KOPT-K1 (cell line): ENCODE results near the gene RASL11A.
"Not testable (repeated sequence)": the region's sequence is repeated elsewhere in the genome, so short reads cannot be mapped to it uniquely, and the experiment has no call there.

Experiments
- H3K27ac ChIP-seq: fragments of 200-600 bp; sonication (generic); 2 replicates; pipeline ENCODE4 v1.5.1; 2016; ENCODE audit warnings: antibody characterized with exemption, mild to moderate bottlenecking, low read depth, low read length; ENCODE audit not compliant: poor library complexity, severe bottlenecking
- H3K36me3 ChIP-seq: fragments of 200-600 bp; sonication (generic); 2 replicates; pipeline ENCODE4 v1.5.1; 2017; ENCODE audit warnings: antibody characterized with exemption, mild to moderate bottlenecking, low read length, moderate library complexity; ENCODE audit not compliant: insufficient read depth
- H3K9me3 ChIP-seq: fragments of 200-600 bp; sonication (generic); 2 replicates; pipeline ENCODE4 v1.5.1; 2017; ENCODE audit warnings: antibody characterized with exemption, low read length, mild to moderate bottlenecking; ENCODE audit not compliant: insufficient read depth, poor library complexity, severe bottlenecking

The RASL11A gene

DNA sequence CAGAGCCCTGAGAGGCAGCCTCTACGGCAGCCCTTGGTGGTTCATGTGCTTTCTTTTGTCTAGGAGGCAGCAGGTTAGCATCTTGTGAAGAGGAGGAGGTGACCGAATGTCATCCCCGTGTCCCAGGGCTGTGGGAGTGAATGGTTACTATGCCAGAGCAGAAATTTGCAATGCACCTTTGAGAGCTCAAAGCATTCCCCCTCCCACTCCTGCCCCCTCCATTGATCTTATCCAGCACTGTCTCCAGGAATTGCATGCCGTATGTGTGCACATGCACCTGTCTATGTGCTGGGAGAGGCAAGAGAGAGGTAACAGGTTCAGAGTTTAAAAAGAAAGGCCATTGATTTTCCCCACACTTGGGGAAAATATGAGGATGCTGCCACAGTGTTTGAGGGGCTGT is 10.2 kb downstream of the RASL11A start:
- H3K9me3 ChIP-seq = no peaks in the 10 kb centered on the region
- no peaks in the 10 kb centered on the region for H3K36me3 ChIP-seq
- H3K27ac ChIP-seq = no peak overlapping the region

DNA sequence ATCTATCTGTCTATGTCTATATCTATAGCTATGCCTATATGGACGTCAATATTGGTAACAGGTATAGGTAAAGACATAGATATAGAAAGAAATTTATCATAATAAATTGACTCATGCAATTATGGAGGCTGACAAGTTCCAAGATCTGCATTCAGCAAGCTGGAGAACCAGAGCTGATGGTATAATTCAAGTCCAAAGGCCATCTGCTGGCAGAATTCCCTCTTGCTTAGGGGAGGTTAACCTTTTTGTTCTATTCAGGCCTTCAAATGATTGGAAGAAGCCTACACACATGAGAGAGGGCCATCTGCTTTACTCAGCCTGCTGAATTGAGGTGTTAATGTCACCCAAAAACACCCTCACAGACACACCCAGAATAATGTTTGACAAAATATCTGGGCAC is 10.8 kb downstream of the RASL11A start:
- Histone ChIP-seq H3K27ac (no peak overlapping the region), H3K36me3 (no peaks in the 10 kb centered on the region), H3K9me3 (no peaks in the 10 kb centered on the region)

- Histone ChIP-seq H3K27ac (no peak overlapping the region), H3K36me3 (no peaks in the 10 kb centered on the region), H3K9me3 (no peaks in the 10 kb centered on the region)
Measured at GRCh38 chr13:27283906-27284493, 13.4 kb downstream of the RASL11A start.

DNA sequence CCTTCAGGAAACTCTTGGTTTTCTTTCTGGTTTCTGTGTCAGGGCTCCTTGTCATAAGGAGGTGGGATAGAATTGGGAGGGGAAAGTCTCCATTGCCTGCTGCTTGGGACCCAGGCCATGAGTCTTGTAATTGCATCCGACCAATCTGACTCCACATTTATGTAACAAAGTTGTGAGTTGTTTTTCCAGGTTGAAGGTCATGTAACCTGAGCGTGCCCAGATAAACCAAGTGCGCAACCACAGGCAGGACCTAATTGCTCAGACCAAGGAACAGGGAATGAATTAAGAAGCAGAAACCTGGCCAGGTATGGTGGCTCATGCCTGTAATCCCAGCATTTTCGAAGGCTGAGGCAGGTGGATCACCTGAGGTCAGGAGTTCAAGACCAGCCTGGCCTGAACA is 17.8 kb downstream of the RASL11A start:
- no peaks in the 10 kb centered on the region for H3K36me3 ChIP-seq
- no peak overlapping the region for H3K27ac ChIP-seq

DNA sequence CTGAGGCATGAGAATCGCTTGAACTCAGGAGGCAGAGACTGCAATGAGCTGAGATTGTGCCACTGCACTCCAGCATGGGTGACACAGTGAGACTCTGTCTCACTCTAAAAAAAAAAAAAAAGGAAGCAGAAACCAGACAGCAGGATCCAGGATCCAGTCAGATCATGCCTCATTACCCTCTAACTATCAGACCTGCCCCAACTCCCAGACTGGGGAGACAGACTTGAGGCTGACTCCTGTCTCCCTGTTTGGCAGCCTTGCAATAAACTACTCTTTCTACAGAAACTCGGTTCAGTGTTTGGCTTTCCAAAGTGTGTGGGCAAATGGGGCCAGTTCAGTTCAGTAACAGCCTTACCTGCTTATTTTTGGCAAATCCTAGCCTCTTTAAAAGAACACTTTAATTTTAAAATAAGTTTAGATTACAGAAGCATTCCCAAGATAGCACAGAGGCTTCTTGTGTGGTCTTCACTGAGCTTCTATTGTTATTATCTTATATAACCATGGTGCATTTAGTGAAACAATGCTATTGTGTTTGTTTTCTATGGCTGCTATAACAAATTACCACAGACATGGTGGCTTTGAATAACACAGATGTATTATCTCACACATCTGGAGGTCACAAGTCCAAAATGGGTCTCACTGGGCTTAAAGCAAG is 18.5 kb downstream of the RASL11A start:
- Histone ChIP-seq H3K36me3 (no peaks in the 10 kb centered on the region), H3K27ac (no peak overlapping the region), H3K9me3 (no peaks in the 10 kb centered on the region)

More for the DNA sequence above, 17.8 kb downstream of the RASL11A start:
- H3K9me3 ChIP-seq = no peaks in the 10 kb centered on the region

GRCh38 chr13:27290715-27291114 is 20.1 kb downstream of the RASL11A start:
- H3K9me3 ChIP-seq = no peaks in the 10 kb centered on the region
- H3K27ac ChIP-seq = no peak overlapping the region
- H3K36me3 ChIP-seq = no peaks in the 10 kb centered on the region

DNA sequence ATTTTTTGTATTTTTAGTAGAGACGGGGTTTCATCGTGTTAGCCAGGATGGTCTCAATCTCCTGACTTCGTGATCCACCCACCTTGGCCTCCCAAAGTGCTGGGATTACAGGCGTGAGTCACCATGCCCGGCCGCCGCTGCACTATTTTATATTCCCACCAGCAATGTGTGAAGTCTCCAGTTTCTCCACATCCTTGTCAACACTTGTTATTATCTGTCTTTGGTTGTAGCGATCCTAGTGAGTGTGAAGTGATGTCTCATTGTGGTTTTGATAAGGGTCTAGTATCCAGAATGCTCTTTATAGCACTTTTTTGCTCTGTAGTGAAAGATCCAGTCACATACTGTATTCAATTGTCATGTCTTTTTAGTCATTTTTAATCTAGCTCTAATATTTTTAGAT is 21.3 kb downstream of the RASL11A start:
- H3K9me3 ChIP-seq = not testable (repeated sequence)

DNA sequence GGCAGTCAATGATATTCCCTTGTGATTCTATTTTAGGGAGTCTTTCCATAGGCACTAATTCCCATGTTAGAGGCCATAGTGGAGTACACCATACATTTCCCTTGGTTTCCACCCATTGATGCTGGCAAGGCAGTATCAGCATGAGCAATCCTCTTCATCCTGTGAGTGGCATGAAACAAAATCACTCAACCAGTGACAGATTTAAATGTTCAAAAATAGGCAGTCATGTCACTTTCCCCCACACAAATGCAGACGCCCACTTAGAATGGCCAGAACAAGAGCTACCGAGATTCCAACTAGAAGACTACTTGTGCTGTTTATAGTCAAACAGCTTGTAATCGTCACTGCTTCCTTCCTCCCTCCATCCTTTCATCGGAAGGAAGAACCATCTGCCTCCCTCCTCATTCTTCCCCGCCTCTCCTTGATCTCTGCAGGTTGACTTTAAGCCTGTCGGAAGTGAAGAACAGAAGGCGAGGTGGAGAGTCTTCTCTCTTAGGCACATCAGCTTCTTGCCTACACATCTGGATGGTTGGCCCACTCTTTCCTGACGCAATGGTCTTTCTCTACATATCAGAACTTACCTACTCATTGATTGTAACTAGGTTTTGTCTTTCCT is 22.6 kb downstream of the RASL11A start:
- Histone ChIP-seq H3K9me3 (no peaks in the 10 kb centered on the region), H3K36me3 (no peaks in the 10 kb centered on the region), H3K27ac (no peak overlapping the region)

More for the DNA sequence above, 21.3 kb downstream of the RASL11A start:
- H3K36me3 ChIP-seq, H3K27ac ChIP-seq: not testable (repeated sequence)

GRCh38 chr13:27293873-27294515 is 23.4 kb downstream of the RASL11A start:
- Histone ChIP-seq H3K36me3 (no peaks in the 10 kb centered on the region), H3K9me3 (no peaks in the 10 kb centered on the region), H3K27ac (no peak overlapping the region)

DNA sequence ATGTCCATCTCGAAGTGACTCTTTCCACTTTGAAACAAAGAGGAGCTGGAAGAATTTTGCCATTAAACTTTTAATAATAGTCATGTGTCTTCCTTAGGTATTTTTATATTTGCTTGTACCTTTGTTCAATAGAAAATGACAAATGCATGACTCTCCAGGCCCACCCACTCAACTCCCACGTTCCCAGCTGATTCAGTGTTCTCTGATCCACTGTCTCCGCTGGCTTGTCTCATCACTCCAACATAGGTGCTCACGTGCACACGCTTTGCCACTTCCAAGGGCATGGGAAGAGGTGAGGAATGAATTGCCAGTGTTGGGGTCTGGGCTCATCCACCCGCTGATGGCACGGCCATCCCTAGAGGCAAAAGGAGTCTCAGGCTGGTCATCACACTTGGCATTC is 24.5 kb downstream of the RASL11A start:
- no peak overlapping the region for H3K27ac ChIP-seq
- no peaks in the 10 kb centered on the region for H3K9me3 ChIP-seq

DNA sequence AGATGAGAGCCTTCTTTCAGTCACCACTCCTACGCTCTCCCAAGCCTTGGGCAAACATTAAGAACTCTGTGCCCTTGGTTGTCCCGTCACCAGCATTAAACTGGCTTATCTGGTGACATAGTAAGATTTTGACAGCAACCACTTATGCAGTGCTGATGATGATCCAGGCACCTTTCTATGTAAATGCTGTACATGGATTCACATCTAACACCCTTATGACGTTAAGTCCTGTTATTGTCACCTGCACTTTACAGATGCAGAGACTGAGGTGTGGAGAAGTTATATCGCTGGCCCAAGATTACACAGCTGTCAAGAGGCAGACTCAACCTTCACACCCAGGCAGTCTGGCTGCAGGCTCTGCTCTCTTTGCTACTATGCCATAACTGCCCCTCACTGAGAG is 25.0 kb downstream of the RASL11A start:
- H3K27ac ChIP-seq = no peak overlapping the region
- no peaks in the 10 kb centered on the region for H3K9me3 ChIP-seq
- H3K36me3 ChIP-seq = no peaks in the 10 kb centered on the region

More for the DNA sequence above, 24.5 kb downstream of the RASL11A start:
- no peaks in the 10 kb centered on the region for H3K36me3 ChIP-seq

DNA sequence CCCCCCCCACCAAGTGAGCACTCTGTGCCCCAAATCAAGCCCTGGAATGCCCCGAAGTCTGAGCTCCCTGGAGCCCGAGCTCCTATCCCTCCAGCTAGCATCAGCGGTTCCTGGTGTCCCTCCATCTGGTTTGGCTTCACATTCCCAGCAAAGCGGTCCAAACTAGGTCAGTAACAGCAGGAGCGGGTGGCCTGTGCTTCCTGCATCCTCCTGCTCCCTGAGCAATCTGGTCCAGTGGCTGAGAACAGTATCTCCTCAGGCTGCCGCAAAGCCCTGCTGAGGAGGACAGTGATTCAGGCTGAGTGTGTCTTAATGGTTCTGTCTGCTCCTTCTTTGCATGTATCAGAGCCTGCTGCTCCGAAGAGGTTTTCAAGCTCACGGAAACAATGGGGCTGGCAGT is 25.9 kb downstream of the RASL11A start:
- no peaks in the 10 kb centered on the region for H3K36me3 ChIP-seq
- H3K9me3 ChIP-seq = no peaks in the 10 kb centered on the region
- H3K27ac ChIP-seq = no peak overlapping the region

DNA sequence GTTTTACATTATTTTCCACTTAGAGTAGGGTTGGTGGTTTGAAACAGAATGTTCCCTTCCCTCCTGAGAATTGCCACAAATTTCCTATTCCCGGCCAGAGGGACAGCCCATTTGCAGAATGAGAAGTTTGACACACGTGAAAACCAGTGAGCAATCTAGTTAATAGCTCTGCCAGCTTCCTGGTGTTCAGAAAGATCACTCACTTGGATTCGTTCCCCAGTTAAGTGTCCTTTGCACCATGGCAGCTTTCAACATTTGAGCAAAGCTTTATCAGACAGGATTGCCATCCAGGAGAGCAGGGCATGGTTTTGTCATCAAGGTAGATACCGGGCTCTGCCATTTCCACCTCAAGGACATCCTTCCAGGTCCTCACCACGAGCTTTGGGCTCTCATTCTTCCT is 28.2 kb downstream of the RASL11A start:
- H3K36me3 ChIP-seq = no peaks in the 10 kb centered on the region
- H3K27ac ChIP-seq = no peak overlapping the region
- H3K9me3 ChIP-seq = peaks cover 8% of the 10 kb centered on the region

DNA sequence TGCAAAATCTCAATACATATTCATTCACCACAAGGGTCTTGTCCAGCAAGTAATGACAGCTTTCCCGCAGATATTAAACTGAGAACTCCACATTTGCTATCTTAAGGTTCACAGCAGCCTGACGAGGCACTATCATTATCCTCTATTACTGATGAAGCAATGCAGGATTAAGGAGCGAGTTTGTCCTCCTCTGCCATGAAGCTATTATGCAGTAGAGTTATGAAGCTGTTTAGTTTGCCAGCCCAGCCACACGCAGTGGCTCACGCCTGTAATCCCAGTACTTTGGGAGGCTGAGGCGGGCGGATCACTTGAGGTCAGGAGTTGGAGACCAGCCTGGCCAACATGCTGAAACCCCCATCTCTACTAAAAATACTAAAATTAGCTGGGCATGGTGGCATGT is 29.8 kb downstream of the RASL11A start:
- H3K36me3 ChIP-seq, H3K9me3 ChIP-seq, H3K27ac ChIP-seq: not testable (repeated sequence)

DNA sequence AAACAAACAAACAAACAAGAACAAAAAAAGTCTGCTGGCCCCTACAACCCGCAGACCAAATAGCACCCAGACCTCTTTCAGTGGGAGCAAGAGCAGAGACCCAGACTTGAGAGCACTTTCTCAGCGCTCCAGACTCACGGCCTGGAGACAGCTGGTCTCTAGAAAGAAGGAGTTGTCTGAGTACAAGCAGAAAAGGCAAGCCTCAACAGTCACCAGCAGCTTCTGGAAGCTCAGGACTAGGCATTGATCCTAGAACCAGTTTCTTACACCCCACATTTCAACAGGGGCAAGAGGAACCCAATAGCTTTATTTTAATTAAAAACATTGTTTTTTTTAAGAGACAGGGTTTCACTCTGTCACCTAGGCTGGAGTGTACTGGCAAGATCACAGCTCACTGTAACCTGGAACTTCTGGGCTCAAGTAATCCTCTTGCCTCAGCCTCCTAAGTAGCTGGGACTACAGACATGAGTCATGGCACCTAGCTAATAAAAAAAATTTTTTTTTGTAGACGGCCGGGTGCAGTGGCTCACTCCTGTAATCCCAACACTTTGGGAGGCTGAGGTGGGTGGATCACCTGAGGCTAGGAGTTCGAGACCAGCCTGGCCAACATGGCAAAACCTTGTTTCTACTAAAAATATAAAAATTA is 30.4 kb downstream of the RASL11A start:
- no peak overlapping the region for H3K27ac ChIP-seq
- no peaks in the 10 kb centered on the region for H3K36me3 ChIP-seq
- H3K9me3 ChIP-seq = peaks cover 8% of the 10 kb centered on the region
